Endothelial cell of umbilical vein (primary cell): Measurements from ENCODE around the gene MTSS2. TPM values are rescaled to one million over a fixed set of nuclear protein-coding genes. Genes with fewer than 3 reads are reported as not detected.

Experiments used
- BruUV-seq: library from RNA; stranded (reverse); fragments of 400-500 nt; replicated peaks from 2 replicates; lab custom pipeline; 2021; lab: Mats Ljungman, UMichigan
- CTCF ChIA-PET: fragments of 300-600, 350-600 bp; sonication (Branson Sonifier 250); formaldehyde crosslinking; loops from one replicate; lab custom pipeline; 2021; ENCODE audit warnings: antibody characterized with exemption, inconsistent platforms; lab: Charles Lee
- POLR2A ChIA-PET: fragments of 300-600, 350-600 bp; sonication (Branson Sonifier 250); formaldehyde crosslinking; loops from one replicate; lab custom pipeline; 2021; ENCODE audit warnings: antibody characterized with exemption, inconsistent platforms; lab: Charles Lee
- DNase-seq: peaks from one replicate; pipeline ENCODE4 v3.0.0-alpha.2; 2011; ENCODE audit warnings: low read depth, low spot score
- FAIRE-seq: peaks from 2 replicates; lab custom pipeline; 2011; peaks lifted over from hg19 to GRCh38; lab: Jason Lieb, UNC
- H2AFZ ChIP-seq: 2 replicates; pipeline ENCODE4 v1.6.0; 2012; ENCODE audit warnings: low read depth, low read length, control low read depth, inconsistent platforms
- H3K27ac ChIP-seq: 2 replicates; pipeline ENCODE4 v1.5.1; 2011; ENCODE audit warnings: low read depth, mild to moderate bottlenecking, control low read depth, low read length, moderate library complexity; ENCODE audit not compliant: insufficient read depth
- H3K27me3 ChIP-seq, 2 experiments: 2 replicates each; pipeline versions ENCODE4 v1.6.0 to v1.6.1; 2011; ENCODE audit warnings: low read length in 2 of 2, mixed read lengths in 1 of 2; ENCODE audit not compliant: control insufficient read depth in 2 of 2, insufficient read depth in 2 of 2
- H3K36me3 ChIP-seq, 2 experiments: 2 replicates in 1 of 2; 3 replicates in 1 of 2; pipeline ENCODE4 v1.5.1; 2011; ENCODE audit warnings: low read length in 2 of 2, mild to moderate bottlenecking in 1 of 2, moderate library complexity in 1 of 2; ENCODE audit not compliant: control insufficient read depth in 2 of 2, insufficient read depth in 2 of 2; ENCODE audit errors: extremely low read depth in 1 of 2
- H3K4me1 ChIP-seq: 3 replicates; pipeline ENCODE4 v1.5.1; 2011; ENCODE audit warnings: mild to moderate bottlenecking, low read length; ENCODE audit not compliant: control insufficient read depth, insufficient read depth; ENCODE audit errors: extremely low read depth
- H3K4me2 ChIP-seq: 2 replicates; pipeline ENCODE4 v1.6.1; 2011; ENCODE audit warnings: low read length, control low read depth, mixed read lengths; ENCODE audit not compliant: insufficient read depth
- H3K4me3 ChIP-seq, 3 experiments: fragments of 200-600 bp in 1 of 3; sonication (generic), shearing (Covaris generic) in 1 of 3; replicated peaks in 1 of 3; 2 replicates each; pipeline ENCODE4 v1.5.1; 2011 to 2016; ENCODE audit warnings: control low read depth in 3 of 3, low read length in 3 of 3, mild to moderate bottlenecking in 2 of 3, inconsistent platforms in 1 of 3, low read depth in 1 of 3, moderate library complexity in 1 of 3; ENCODE audit not compliant: insufficient read depth in 1 of 3
- H3K79me2 ChIP-seq: 2 replicates; pipeline ENCODE4 v1.6.0; 2012; ENCODE audit warnings: low read length, inconsistent platforms; ENCODE audit not compliant: control insufficient read depth, insufficient read depth
- H3K9ac ChIP-seq: replicated peaks from 2 replicates; pipeline ENCODE3; 2011; ENCODE audit warnings: low read length, control low read depth; ENCODE audit not compliant: insufficient read depth; ENCODE audit errors: extremely low read depth
- H3K9me1 ChIP-seq: replicated peaks from 3 replicates; pipeline ENCODE4 v1.6.0; 2011; ENCODE audit warnings: mild to moderate bottlenecking, low read length; ENCODE audit not compliant: control insufficient read depth, insufficient read depth; ENCODE audit errors: extremely low read depth
- H3K9me3 ChIP-seq: replicated peaks from 2 replicates; pipeline ENCODE4 v1.5.1; 2012; ENCODE audit warnings: low read length, inconsistent platforms; ENCODE audit not compliant: control insufficient read depth, insufficient read depth
- H4K20me1 ChIP-seq: replicated peaks from 2 replicates; pipeline ENCODE3; 2011; ENCODE audit warnings: mild to moderate bottlenecking, low read length; ENCODE audit not compliant: control insufficient read depth, insufficient read depth; ENCODE audit errors: extremely low read depth
- EZH2 ChIP-seq: IDR thresholded peaks from 2 replicates; pipeline ENCODE4 v1.6.1; 2012; ENCODE audit warnings: borderline replicate concordance, low read depth, mild to moderate bottlenecking, moderate library complexity, low read length, inconsistent platforms; ENCODE audit not compliant: severe bottlenecking
- FOS ChIP-seq: IDR thresholded peaks from 2 replicates; pipeline ENCODE4 v1.6.1; 2011; ENCODE audit warnings: mild to moderate bottlenecking, low read length, moderate library complexity, borderline replicate concordance; ENCODE audit not compliant: insufficient read depth
- GATA2 ChIP-seq: IDR thresholded peaks from 2 replicates; pipeline ENCODE4 v1.7.0; 2011; ENCODE audit warnings: low read depth, mild to moderate bottlenecking, moderate library complexity, mixed read lengths, low read length; ENCODE audit not compliant: insufficient read length, insufficient read depth
- JUN ChIP-seq: IDR thresholded peaks from 2 replicates; pipeline ENCODE4 v1.6.1; 2011; ENCODE audit warnings: borderline replicate concordance, low read depth; ENCODE audit not compliant: insufficient read length, insufficient read depth
- MYC ChIP-seq: IDR thresholded peaks from one replicate; pipeline ENCODE4 v1.6.1; 2011; ENCODE audit warnings: mild to moderate bottlenecking, low read depth, low read length
- POLR2A ChIP-seq: IDR thresholded peaks from 2 replicates; pipeline ENCODE4 v1.6.1; 2012; ENCODE audit warnings: low read depth, mild to moderate bottlenecking, control low read depth, low read length
- POLR2AphosphoS5 ChIP-seq: IDR thresholded peaks from 2 replicates; pipeline ENCODE4 v1.6.1; 2012; ENCODE audit warnings: low read depth, mild to moderate bottlenecking, control low read depth, low read length, moderate library complexity; ENCODE audit not compliant: insufficient read depth
- dilution Hi-C: fragments of 300-500 bp; cut with MboI; formaldehyde crosslinking; loops from one replicate; pipeline ENCODE4 v1.15.0; 2019; ENCODE audit warnings: low sequenced_read_pairs; ENCODE audit not compliant: extremely low pct_ligation_motif_present
- intact Hi-C: fragments of 100-400 bp; cut with micrococcal nuclease; formaldehyde crosslinking; loops from one replicate; pipeline ENCODE4 v1.10.0; 2022
- polyA plus RNA-seq, 4 experiments: library from polyadenylated mRNA; depleted of rRNA in 3 of 4; stranded (reverse) in 3 of 4; unstranded in 1 of 4; fragments of >200 nt; gene quantifications; 2 replicates each; pipeline versions ENCODE4 v1.2.1 to v1.2.3, GENCODE V29; 2011 to 2012; ENCODE audit warnings: missing spikeins in 1 of 4
- total RNA-seq: library from RNA; stranded (reverse); gene quantifications from 2 replicates; pipeline ENCODE4 v1.2.3, GENCODE V29; 2021
- TF ChIP-seq, protein P1 (sequence below), 2 donors: IDR thresholded peaks; 1 replicate in 1 of 2; 2 replicates in 1 of 2; pipeline ENCODE4 v1.5.1; 2011; ENCODE audit warnings: low read length in 2 of 2, mild to moderate bottlenecking in 2 of 2, moderate library complexity in 2 of 2, control low read depth in 1 of 2, inconsistent platforms in 1 of 2, low read depth in 1 of 2; ENCODE audit not compliant: insufficient read depth in 1 of 2; ENCODE audit errors: extremely low read depth in 1 of 2
- TF ChIP-seq, protein P2 (sequence below): IDR thresholded peaks from 2 replicates; pipeline ENCODE4 v1.6.1; 2011; ENCODE audit not compliant: insufficient read depth, insufficient read length

MTSS2 gene
- total and polyA plus RNA-seq, 2 donors (not counting 3 experiments of a cell fraction or from before 2014, with no cell fraction given) = 38.4 to 42.3 TPM

DNA sequence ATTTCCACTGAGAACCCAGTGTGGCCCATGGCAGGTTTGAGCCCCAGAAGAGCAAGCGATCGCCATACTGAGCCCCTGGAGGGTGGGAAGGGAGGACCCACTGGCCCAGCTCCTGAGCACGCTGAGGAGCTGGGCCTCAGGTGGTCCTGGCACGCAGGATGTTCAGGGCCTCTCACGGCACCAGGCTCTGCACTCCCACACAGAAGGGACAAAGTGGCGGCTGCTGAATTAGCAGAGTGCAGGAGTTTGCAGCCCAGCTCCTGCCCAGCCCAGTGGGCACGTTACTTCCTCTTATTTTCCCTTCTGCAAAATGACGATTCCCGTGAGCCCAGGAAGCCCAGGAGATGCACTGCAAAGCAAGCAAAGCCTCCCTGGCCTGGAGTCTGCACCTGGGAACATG, 42.3 kb upstream of the MTSS2 start:
- BruUV-seq = no TSS peak
- no peaks in the 10 kb centered on the region for H4K20me1 ChIP-seq
- TF ChIP-seq, protein P1, sequence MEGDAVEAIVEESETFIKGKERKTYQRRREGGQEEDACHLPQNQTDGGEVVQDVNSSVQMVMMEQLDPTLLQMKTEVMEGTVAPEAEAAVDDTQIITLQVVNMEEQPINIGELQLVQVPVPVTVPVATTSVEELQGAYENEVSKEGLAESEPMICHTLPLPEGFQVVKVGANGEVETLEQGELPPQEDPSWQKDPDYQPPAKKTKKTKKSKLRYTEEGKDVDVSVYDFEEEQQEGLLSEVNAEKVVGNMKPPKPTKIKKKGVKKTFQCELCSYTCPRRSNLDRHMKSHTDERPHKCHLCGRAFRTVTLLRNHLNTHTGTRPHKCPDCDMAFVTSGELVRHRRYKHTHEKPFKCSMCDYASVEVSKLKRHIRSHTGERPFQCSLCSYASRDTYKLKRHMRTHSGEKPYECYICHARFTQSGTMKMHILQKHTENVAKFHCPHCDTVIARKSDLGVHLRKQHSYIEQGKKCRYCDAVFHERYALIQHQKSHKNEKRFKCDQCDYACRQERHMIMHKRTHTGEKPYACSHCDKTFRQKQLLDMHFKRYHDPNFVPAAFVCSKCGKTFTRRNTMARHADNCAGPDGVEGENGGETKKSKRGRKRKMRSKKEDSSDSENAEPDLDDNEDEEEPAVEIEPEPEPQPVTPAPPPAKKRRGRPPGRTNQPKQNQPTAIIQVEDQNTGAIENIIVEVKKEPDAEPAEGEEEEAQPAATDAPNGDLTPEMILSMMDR (IDR thresholded peaks at IDR 0.05; ENCODE audit: extremely low read depth in 1 of 2, insufficient read depth in 1 of 2, low read depth in 1 of 2, low read length in 2 of 2) = no peak
- TF ChIP-seq FOS (no peak), MYC (no peak), JUN (no peak), GATA2 (no peak), POLR2A (no peak), POLR2AphosphoS5 (no peak), EZH2 (no peak)
- TF ChIP-seq, protein P2, sequence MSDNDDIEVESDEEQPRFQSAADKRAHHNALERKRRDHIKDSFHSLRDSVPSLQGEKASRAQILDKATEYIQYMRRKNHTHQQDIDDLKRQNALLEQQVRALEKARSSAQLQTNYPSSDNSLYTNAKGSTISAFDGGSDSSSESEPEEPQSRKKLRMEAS = no peak
- H3K36me3 ChIP-seq = peaks cover 0 to 13% of the 10 kb centered on the region in 2 experiments
- H3K9ac ChIP-seq = no peak overlapping the region
- dilution Hi-C loops = no loop called here
- no peaks in the 10 kb centered on the region for H3K9me3 ChIP-seq
- H3K9me1 ChIP-seq = no peaks in the 10 kb centered on the region
- H2AFZ ChIP-seq = no peak overlapping the region
- no peak overlapping the region for H3K4me3 ChIP-seq
- ChIA-PET CTCF (interaction anchor here (0.8 kb wide), 1 partner anchor 43 kb away, joined by 4 read pairs; no protein-coding TSS in a partner anchor), POLR2A (no interaction called here)
- FAIRE-seq (no peak), DNase-seq (no peak)
- no peak overlapping the region for H3K4me2 ChIP-seq
- H3K27me3 ChIP-seq = no peaks in the 10 kb centered on the region
- H3K27ac ChIP-seq = no peak overlapping the region
- H3K4me1 ChIP-seq = no peaks in the 10 kb centered on the region
- intact Hi-C loops = no loop called here
- no peaks in the 10 kb centered on the region for H3K79me2 ChIP-seq
